Endometrial microvascular endothelial cells (primary cell): Measurements from ENCODE around the gene SLC23A2. TPM values are rescaled to one million over a fixed set of nuclear protein-coding genes. Genes with fewer than 3 reads are reported as not detected.
"Not testable (repeated sequence)": the region's sequence is repeated elsewhere in the genome, so short reads cannot be mapped to it uniquely, and the experiment has no call there.

Experiments
- in situ Hi-C: cut with HindIII; loops from 2 replicates; pipeline ENCODE4 v1.10.0; 2017; ENCODE audit warnings: low sequenced_read_pairs, low pct_unique_long_range_greater_than_20kb; ENCODE audit errors: inconsistent ontology term
- total RNA-seq: library from RNA; depleted of rRNA; stranded (reverse); fragments of >200 nt; gene quantifications from one replicate; pipeline ENCODE4 v1.2.3, GENCODE V29; 2015; ENCODE audit errors: inconsistent ontology term

The SLC23A2 gene
- total RNA-seq: 18.0 TPM

- in situ Hi-C loops: no loop called here
Measured at GRCh38 chr20:5001174-5002076, at the start of gene SLC23A2. Gene SLC23A2, minus strand, starts transcription at chr20:5001510. Its CDS starts 68,948 bp downstream, at chr20:4932562.

DNA sequence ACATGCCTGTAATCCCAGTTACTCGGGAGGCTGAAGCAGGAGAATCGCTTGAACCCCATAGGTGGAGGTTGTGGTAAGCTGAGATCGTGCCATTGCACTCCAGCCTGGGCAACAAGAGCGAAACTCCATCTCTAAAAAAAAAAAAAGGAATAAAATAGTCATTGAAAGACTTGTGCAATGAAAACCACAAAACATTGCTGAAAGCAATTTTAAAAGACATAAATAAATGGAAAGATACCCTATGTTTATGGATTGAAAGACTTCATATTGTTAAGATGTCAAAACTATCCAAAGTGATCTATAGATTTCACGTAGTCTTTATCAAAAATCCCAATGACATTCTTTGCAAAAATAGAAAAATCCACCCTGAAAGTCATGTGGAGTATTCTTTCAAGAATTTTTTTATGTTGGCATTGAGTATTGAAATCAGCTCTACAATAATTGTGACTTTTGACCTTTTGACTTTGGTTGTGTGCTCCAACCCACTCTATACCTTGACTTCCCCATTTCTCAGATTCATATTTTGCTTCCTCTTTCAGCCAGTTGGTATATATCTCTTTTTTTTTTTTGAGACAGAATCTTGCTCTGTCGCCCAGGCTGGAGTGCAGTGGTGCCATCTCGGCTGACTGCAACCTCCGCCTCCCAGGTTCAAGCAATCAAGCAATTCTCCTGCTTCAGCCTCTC, 45.5 kb upstream of the SLC23A2 start:
- in situ Hi-C loops: no loop called here

- in situ Hi-C loops: no loop called here
Measured at GRCh38 chr20:5045906-5046305, 44.6 kb upstream of the SLC23A2 start.

GRCh38 chr20:5044075-5044620, 42.8 kb upstream of the SLC23A2 start:
- in situ Hi-C loops: no loop called here

- in situ Hi-C loops: no loop called here
Measured at GRCh38 chr20:5041433-5041832, 40.1 kb upstream of the SLC23A2 start.

GRCh38 chr20:5040345-5040744, 39.0 kb upstream of the SLC23A2 start:
- in situ Hi-C loops: no loop called here

DNA sequence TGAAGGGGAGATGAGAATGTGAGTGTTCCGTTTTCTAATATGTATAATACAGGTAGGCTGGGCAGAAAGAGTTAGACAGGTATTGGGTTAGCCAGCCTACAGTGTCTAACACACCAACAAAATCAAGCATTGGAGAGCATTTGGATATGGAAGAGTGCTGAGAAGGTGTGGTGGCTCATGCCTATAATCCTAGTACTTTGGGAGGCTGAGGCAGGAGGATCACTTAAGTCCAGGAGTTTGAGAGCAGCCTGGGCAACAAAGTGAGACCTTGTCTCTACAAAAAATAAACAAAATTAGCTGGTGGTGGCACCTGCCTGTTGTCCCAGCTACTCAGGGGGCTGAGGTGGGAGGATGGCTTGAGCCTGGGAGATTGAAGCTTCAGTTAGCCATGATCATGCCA, 38.6 kb upstream of the SLC23A2 start:
- in situ Hi-C loops: no loop called here

DNA sequence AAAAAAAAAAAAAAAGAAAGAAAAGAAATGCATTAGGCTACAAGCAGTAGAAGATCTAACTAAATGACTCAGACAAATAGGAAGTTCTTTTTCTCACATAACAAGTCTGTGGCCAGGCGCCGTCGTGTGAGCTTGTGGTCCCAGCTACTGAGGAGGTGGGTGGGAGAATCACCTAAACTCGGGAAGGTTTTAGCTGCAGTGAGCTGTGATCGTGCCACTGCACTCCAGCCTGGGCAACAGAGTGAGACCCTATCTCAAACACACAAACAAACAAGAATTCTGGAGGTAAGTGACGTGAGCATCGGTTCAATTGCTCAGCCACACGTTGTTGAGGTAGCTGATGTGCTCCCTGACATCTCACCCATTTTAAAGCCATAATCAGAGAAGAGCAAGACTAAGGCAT, 37.9 kb upstream of the SLC23A2 start:
- in situ Hi-C loops: no loop called here

DNA sequence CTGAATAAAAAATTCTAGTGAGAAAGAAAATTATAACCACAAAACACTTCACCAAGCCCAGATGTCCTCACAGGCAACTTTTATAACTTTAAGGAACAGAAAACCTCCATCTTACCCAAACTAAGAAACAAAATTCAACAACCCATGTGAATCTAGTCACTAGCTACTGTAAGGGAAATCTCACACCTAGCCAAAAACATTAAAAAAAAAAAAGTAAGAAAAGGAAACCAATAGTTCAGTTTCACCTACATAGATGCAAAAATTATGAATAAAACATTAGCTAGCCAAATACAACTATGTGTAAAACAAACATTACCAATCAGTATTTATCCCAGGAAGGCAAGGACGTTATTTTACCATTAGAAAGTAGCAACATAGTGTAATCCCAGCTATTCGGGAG, 35.5 kb upstream of the SLC23A2 start:
- in situ Hi-C loops: no loop called here

- in situ Hi-C loops: not testable (repeated sequence)
Measured at GRCh38 chr20:5035518-5035917, 34.2 kb upstream of the SLC23A2 start.

DNA sequence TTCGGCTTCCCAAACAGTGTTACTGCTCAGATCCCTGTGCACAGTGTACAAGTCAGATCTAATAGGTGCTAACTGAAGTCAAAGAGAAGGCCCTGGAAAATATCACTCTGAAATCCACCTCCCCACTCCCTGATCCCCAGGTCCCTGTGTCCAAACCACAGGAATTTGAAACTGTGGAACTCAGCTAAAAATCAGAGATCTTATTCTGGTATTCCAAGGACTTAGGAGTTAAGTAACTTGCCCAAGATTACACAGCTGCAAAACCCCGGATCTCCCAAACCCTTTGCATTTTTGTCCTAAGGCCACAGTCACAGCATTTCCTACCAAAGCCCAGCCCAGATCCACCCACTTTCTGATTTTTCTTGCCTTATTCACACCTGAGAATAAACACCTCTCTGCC, 32.3 kb upstream of the SLC23A2 start:
- in situ Hi-C loops: no loop called here

- in situ Hi-C loops: not testable (repeated sequence)
Measured at GRCh38 chr20:5031701-5032100, 30.4 kb upstream of the SLC23A2 start.

- in situ Hi-C loops: no loop called here
Measured at GRCh38 chr20:5031206-5031557, 29.9 kb upstream of the SLC23A2 start.

DNA sequence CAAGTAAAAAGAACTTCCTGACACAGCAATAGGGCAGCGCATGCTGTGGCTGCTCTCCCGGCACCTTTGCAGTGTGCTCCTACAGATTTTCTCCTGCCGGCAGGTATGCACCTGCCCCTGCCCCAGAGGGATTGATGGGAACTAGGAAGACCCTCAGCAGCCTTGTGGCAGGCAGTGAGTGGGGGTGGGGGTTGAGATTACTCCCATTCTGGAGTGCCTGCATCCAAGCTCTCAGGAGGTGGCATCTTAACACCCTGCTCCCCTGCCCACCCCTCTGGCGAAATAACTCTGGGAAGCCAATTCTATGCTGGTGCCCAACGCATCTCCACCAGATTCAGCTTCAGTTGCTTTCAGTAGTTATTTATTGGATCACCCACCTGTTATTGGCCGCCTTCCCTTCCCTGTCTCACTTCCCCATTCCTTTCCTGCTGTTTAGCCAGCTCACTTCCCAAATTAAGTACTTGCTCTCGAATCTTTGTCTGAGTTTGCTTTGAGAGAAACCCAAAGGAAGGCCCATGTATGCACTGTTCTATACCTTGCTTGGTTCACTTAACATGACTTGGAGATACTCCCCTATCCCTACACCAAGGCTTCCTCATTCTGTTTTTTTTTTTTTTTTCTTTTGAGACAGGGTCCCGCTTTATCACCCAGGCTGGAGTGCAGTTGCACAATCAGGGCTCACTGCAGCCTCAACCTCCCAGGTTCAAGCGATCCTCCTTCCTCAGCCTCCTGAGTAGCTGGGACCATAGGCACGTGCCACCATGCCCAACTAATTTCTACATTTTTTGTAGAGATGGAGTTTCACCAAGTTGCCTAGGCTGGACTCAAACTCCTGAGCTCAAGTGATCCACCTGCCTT, 29.3 kb upstream of the SLC23A2 start:
- in situ Hi-C loops: no loop called here

DNA sequence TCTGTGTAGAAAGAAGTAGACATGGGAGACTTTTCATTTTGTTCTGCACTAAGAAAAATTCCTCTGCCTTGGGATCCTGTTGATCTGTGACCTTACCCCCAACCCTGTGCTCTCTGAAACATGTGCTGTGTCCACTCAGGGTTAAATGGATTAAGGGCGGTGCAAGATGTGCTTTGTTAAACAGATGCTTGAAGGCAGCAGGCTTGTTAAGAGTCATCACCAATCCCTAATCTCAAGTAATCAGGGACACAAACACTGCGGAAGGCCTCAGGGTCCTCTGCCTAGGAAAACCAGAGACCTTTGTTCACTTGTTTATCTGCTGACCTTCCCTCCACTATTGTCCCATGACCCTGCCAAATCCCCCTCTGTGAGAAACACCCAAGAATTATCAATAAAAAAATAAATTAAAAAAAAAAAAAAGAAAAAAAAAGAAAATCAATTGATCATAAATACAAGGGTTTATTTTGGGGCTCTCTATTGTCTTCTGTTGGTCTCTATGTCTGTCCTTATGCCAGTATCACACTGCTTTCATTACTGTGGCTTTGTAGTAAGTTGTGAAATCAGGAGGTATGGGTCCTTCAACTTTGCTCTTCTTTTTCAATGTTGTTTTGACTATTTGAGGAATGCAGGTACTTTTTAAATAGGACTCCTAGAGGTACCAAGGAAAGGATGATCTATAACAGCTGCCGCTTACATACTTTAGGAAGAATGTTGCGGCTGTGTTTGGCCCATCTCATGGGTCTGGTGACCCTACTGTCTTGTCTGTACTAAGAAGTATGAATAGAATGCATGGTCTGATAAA, 27.1 kb upstream of the SLC23A2 start:
- in situ Hi-C loops: not testable (repeated sequence)

- in situ Hi-C loops: no loop called here
Measured at GRCh38 chr20:5024982-5025381, 23.7 kb upstream of the SLC23A2 start.

- in situ Hi-C loops: no loop called here
Measured at GRCh38 chr20:5024103-5024502, 22.8 kb upstream of the SLC23A2 start.

GRCh38 chr20:5023171-5023570, 21.9 kb upstream of the SLC23A2 start:
- in situ Hi-C loops: not testable (repeated sequence)
